Thyroid gland (tissue), 4 donors: ENCODE data around the gene CYP46A1. TPM values are rescaled to one million over a fixed set of nuclear protein-coding genes. Genes with fewer than 3 reads are reported as not detected.

Source experiments
- DNase-seq, 2 donors: peaks; one replicate each; pipeline ENCODE4 v3.0.0-alpha.2; 2019
- H3K27ac ChIP-seq, 3 donors: fragments of 200-600 bp; sonication (generic); 1 replicate in 2 of 3; 2 replicates in 1 of 3; pipeline ENCODE4 v1.5.1; 2016 to 2019; ENCODE audit warnings: mild to moderate bottlenecking in 1 of 3, moderate library complexity in 1 of 3
- H3K27me3 ChIP-seq: fragments of 200-600 bp; sonication (generic); one replicate; pipeline ENCODE4 v1.5.1; 2019
- H3K36me3 ChIP-seq, 2 donors: fragments of 200-600 bp; sonication (generic); one replicate each; pipeline ENCODE4 v1.5.1; 2016 to 2019
- H3K4me1 ChIP-seq, 2 donors: fragments of 200-600 bp; sonication (generic); one replicate each; pipeline ENCODE4 v1.5.1; 2017 to 2019
- H3K4me3 ChIP-seq, 3 donors: fragments of 200-600 bp; sonication (generic); replicated peaks in 1 of 3; 1 replicate in 2 of 3; 2 replicates in 1 of 3; pipeline ENCODE4 v1.5.1; 2016; ENCODE audit warnings: mild to moderate bottlenecking in 1 of 3
- H3K9me3 ChIP-seq: fragments of 200-600 bp; sonication (generic); one replicate; pipeline ENCODE4 v1.5.1; 2017
- CTCF ChIP-seq, 6 experiments: fragments of 200-600 bp in 3 of 6; fragments of 450-650 bp in 3 of 6; sonication (generic) in 3 of 6; IDR thresholded peaks; one replicate each; pipeline ENCODE4 v1.5.1; 2016 to 2019; ENCODE audit warnings: antibody characterized with exemption in 6 of 6, mild to moderate bottlenecking in 2 of 6, inconsistent platforms in 1 of 6, moderate library complexity in 1 of 6
- POLR2A ChIP-seq, 2 donors: fragments of 450-650 bp; IDR thresholded peaks; one replicate each; pipeline ENCODE4 v1.6.1; 2017; ENCODE audit warnings: antibody characterized with exemption in 2 of 2, mild to moderate bottlenecking in 2 of 2, moderate library complexity in 1 of 2
- WGBS, 2 donors: methylation state at CpG; one replicate each; pipeline ENCODE4 v1.1.5; 2017; 5-methylcytosine and 5-hydroxymethylcytosine counted together
- intact Hi-C: fragments of 100-400 bp; cut with DNase I; formaldehyde crosslinking; loops from one replicate; pipeline ENCODE4 v1.15.1; 2023
- total RNA-seq, 4 donors: library from RNA; depleted of rRNA; stranded (reverse); fragments of >200 nt; gene quantifications; one replicate each; pipeline ENCODE4 v1.2.3, GENCODE V29; 2016

The CYP46A1 gene
- total RNA-seq, 4 donors from 2014 or later, result 0.54 to 5.2 (median 1.5) TPM

GRCh38 chr14:99753225-99754140 lies 69.4 kb downstream of the CYP46A1 start:
- intact Hi-C loops, result no loop called here
- Histone ChIP-seq H3K4me3 (no peak overlapping the region), H3K27ac (no peak overlapping the region), H3K36me3 (no peaks in the 10 kb centered on the region), H3K27me3 (no peaks in the 10 kb centered on the region), H3K9me3 (no peaks in the 10 kb centered on the region), H3K4me1 (peaks cover 0 to 40% of the 10 kb centered on the region in 2 donors)
- WGBS, 2 donors, result 62 to 72% methylated on average over 12 to 13 of the region's 16 CpGs
- DNase-seq, result no peak
- TF ChIP-seq POLR2A (IDR thresholded peaks at IDR 0.05) (no peak), CTCF (IDR thresholded peaks at IDR 0.05) (no peak)

GRCh38 chr14:99754141-99755067 lies 70.3 kb downstream of the CYP46A1 start:
- intact Hi-C loops, result no loop called here

GRCh38 chr14:99755068-99755405 lies 70.9 kb downstream of the CYP46A1 start:
- no peaks in the 10 kb centered on the region for H3K27me3 ChIP-seq
- no peaks in the 10 kb centered on the region for H3K9me3 ChIP-seq
- no peak for DNase-seq
- no peak overlapping the region for H3K27ac ChIP-seq
- H3K36me3 ChIP-seq, result no peaks in the 10 kb centered on the region
- 75 to 82% methylated on average over 2 to 8 of the region's 8 CpGs for WGBS, 2 donors
- intact Hi-C loops, result no loop called here
- H3K4me1 ChIP-seq, result peaks cover 0 to 36% of the 10 kb centered on the region in 2 donors
- H3K4me3 ChIP-seq, result no peak overlapping the region
- TF ChIP-seq CTCF (IDR thresholded peaks at IDR 0.05) (no peak), POLR2A (IDR thresholded peaks at IDR 0.05) (no peak)

More at GRCh38 chr14:99754141-99755067, 70.3 kb downstream of the CYP46A1 start:
- DNase-seq, result no peak
- Histone ChIP-seq H3K4me1 (peaks cover 0 to 40% of the 10 kb centered on the region in 2 donors), H3K27ac (no peak overlapping the region), H3K27me3 (no peaks in the 10 kb centered on the region), H3K36me3 (no peaks in the 10 kb centered on the region), H3K4me3 (no peak overlapping the region), H3K9me3 (no peaks in the 10 kb centered on the region)
- TF ChIP-seq POLR2A (IDR thresholded peaks at IDR 0.05) (no peak), CTCF (IDR thresholded peaks at IDR 0.05) (no peak)
- 71 to 79% methylated on average over 12 to 23 of the region's 24 CpGs for WGBS, 2 donors

- peaks cover 0 to 35% of the 10 kb centered on the region in 2 donors for H3K4me1 ChIP-seq
- intact Hi-C loops, result no loop called here
- peak; percentile 62 to 64 for DNase-seq
- H3K27me3 ChIP-seq, result no peaks in the 10 kb centered on the region
- no peaks in the 10 kb centered on the region for H3K36me3 ChIP-seq
- no peak overlapping the region for H3K4me3 ChIP-seq
- no peaks in the 10 kb centered on the region for H3K9me3 ChIP-seq
- peak overlapping the region in 1 of 3 donors; percentile 15 for H3K27ac ChIP-seq
- no peak for TF ChIP-seq POLR2A (IDR thresholded peaks at IDR 0.05)
- TF ChIP-seq CTCF (IDR thresholded peaks at IDR 0.05), result no peak
- WGBS, 2 donors, result 68 to 77% methylated on average over 10 to 18 of the region's 21 CpGs
Observed at GRCh38 chr14:99755629-99756603, 71.8 kb downstream of the CYP46A1 start.
